ENCODE measurements around the gene DRC1. TPM values are rescaled to one million over a fixed set of nuclear protein-coding genes. Genes with fewer than 3 reads are reported as not detected.

DRC1 gene
- total RNA-seq, 1 experiment from 2014 or later, result 0.18 TPM

GRCh38 chr2:26384597-26384996, 17.1 kb upstream of the DRC1 start:
- TF ChIP-seq TCF7L2 (IDR thresholded peaks at IDR 0.05; ENCODE audit: low read depth, low read length) (no peak), CTCF (IDR thresholded peaks at IDR 0.05) (no peak), REST (IDR thresholded peaks at IDR 0.05; ENCODE audit: insufficient read depth in 1 of 2, low read depth in 2 of 2, low read length in 1 of 2) (no peak), SIN3A (IDR thresholded peaks at IDR 0.05; ENCODE audit: borderline replicate concordance, insufficient read depth, low read depth, low read length) (no peak), POLR2AphosphoS5 (IDR thresholded peaks at IDR 0.05; ENCODE audit: low read depth, low read length) (no peak)
- ChIA-PET POLR2A (interaction anchor here (0.6 to 0.7 kb wide), 3 partner anchors 162 to 176 kb away, joined by 3 to 6 read pairs (median 3); no protein-coding TSS in a partner anchor), CTCF (no interaction called here)
- Histone ChIP-seq H3K27me3 (ENCODE audit: control insufficient read depth, insufficient read depth, low read length) (no peaks in the 10 kb centered on the region), H3K27ac (ENCODE audit: low read length) (no peak overlapping the region), H3K4me3 (ENCODE audit: low read depth in 2 of 2, low read length in 2 of 2) (no peak overlapping the region), H3K36me3 (ENCODE audit: control insufficient read depth, insufficient read depth, low read length) (peaks cover 18% of the 10 kb centered on the region), H3K4me1 (ENCODE audit: control insufficient read depth, insufficient read depth, low read length) (no peaks in the 10 kb centered on the region), H3K9me3 (ENCODE audit: control insufficient read depth, insufficient read depth, low read depth, low read length) (no peaks in the 10 kb centered on the region)
- DNase-seq (ENCODE audit: low read depth, low spot score) (no peak), ATAC-seq (no peak)
- intact Hi-C loops (cut with micrococcal nuclease; ENCODE audit: unreplicated experiment), result no loop called here
- no TSS peak for BruUV-seq (replicated peaks)
- in situ Hi-C loops (cut with HindIII; ENCODE audit: low pct_unique_long_range_greater_than_20kb, low sequenced_read_pairs), result no loop called here

GRCh38 chr2:26387189-26387588, 14.5 kb upstream of the DRC1 start:
- H3K4me1 ChIP-seq (ENCODE audit: control insufficient read depth, insufficient read depth, low read length), result no peaks in the 10 kb centered on the region
- no peak overlapping the region for H3K27ac ChIP-seq (ENCODE audit: low read length)
- ATAC-seq, result no peak
- DNase-seq (ENCODE audit: low read depth, low spot score), result no peak
- no peaks in the 10 kb centered on the region for H3K27me3 ChIP-seq (ENCODE audit: control insufficient read depth, insufficient read depth, low read length)
- H3K9me3 ChIP-seq (ENCODE audit: control insufficient read depth, insufficient read depth, low read depth, low read length), result no peaks in the 10 kb centered on the region
- ChIA-PET CTCF (interaction anchor here (0.7 kb wide), 1 partner anchor 219 kb away, joined by 9 read pairs; no protein-coding TSS in a partner anchor), POLR2A (no interaction called here)
- no peak overlapping the region for H3K4me3 ChIP-seq (ENCODE audit: low read depth in 2 of 2, low read length in 2 of 2)
- in situ Hi-C loops (cut with HindIII; ENCODE audit: low pct_unique_long_range_greater_than_20kb, low sequenced_read_pairs), result no loop called here
- no TSS peak for BruUV-seq (replicated peaks)
- TF ChIP-seq SIN3A (IDR thresholded peaks at IDR 0.05; ENCODE audit: borderline replicate concordance, insufficient read depth, low read depth, low read length) (no peak), CTCF (IDR thresholded peaks at IDR 0.05) (no peak), POLR2AphosphoS5 (IDR thresholded peaks at IDR 0.05; ENCODE audit: low read depth, low read length) (no peak), REST (IDR thresholded peaks at IDR 0.05; ENCODE audit: insufficient read depth in 1 of 2, low read depth in 2 of 2, low read length in 1 of 2) (no peak), TCF7L2 (IDR thresholded peaks at IDR 0.05; ENCODE audit: low read depth, low read length) (no peak)
- intact Hi-C loops (cut with micrococcal nuclease; ENCODE audit: unreplicated experiment), result no loop called here
- peaks cover 25% of the 10 kb centered on the region for H3K36me3 ChIP-seq (ENCODE audit: control insufficient read depth, insufficient read depth, low read length)
